H9 (cell line): ENCODE measurements around the gene NRN1L. TPM values are rescaled to one million over a fixed set of nuclear protein-coding genes. Genes with fewer than 3 reads are reported as not detected.

Experiments
- DNase-seq: peaks from one replicate; pipeline ENCODE4 v3.0.0-alpha.2; 2017
- H2AFZ ChIP-seq: one replicate; pipeline ENCODE4 v1.6.1; 2013; ENCODE audit warnings: mild to moderate bottlenecking, low read length, control low read depth, moderate library complexity
- H2AK5ac ChIP-seq: 2 replicates; pipeline ENCODE4 v1.6.1; 2013; ENCODE audit warnings: low read length, control low read depth, mixed read lengths; ENCODE audit not compliant: insufficient read length
- H2BK120ac ChIP-seq: one replicate; pipeline ENCODE4 v1.6.1; 2013; ENCODE audit warnings: low read depth, mild to moderate bottlenecking, low read length, control low read depth, inconsistent platforms; ENCODE audit not compliant: poor library complexity, severe bottlenecking
- H2BK12ac ChIP-seq: 2 replicates; pipeline ENCODE4 v1.6.1; 2013; ENCODE audit warnings: low read length, control low read depth, mixed read lengths, low read depth; ENCODE audit not compliant: insufficient read length
- H2BK15ac ChIP-seq: 2 replicates; pipeline ENCODE4 v1.6.1; 2013; ENCODE audit warnings: low read depth, low read length, control low read depth
- H2BK20ac ChIP-seq: one replicate; pipeline ENCODE4 v1.6.1; 2013; ENCODE audit warnings: low read depth, mild to moderate bottlenecking, low read length, control low read depth, inconsistent platforms; ENCODE audit not compliant: poor library complexity, severe bottlenecking
- H2BK5ac ChIP-seq: 2 replicates; pipeline ENCODE4 v1.6.1; 2013; ENCODE audit warnings: low read length, control low read depth, mixed read lengths; ENCODE audit not compliant: insufficient read length
- H3K14ac ChIP-seq: 2 replicates; pipeline ENCODE4 v1.6.1; 2013; ENCODE audit warnings: low read length, control low read depth; ENCODE audit not compliant: insufficient read depth
- H3K18ac ChIP-seq: 2 replicates; pipeline ENCODE4 v1.6.1; 2013; ENCODE audit warnings: low read depth, mild to moderate bottlenecking, mixed read lengths, low read length, control low read depth; ENCODE audit not compliant: insufficient read length
- H3K23ac ChIP-seq: 2 replicates; pipeline ENCODE4 v1.6.1; 2013; ENCODE audit warnings: low read length, control low read depth, mixed read lengths, low read depth; ENCODE audit not compliant: insufficient read length
- H3K23me2 ChIP-seq: 2 replicates; pipeline ENCODE4 v1.6.1; 2013; ENCODE audit warnings: low read depth, mild to moderate bottlenecking, mixed read lengths, low read length, control low read depth; ENCODE audit not compliant: insufficient read length, poor library complexity, severe bottlenecking
- H3K27ac ChIP-seq: 2 replicates; pipeline ENCODE4 v1.5.1; 2013; ENCODE audit warnings: low read length, control low read depth, mixed read lengths, low read depth; ENCODE audit not compliant: insufficient read length
- H3K27me3 ChIP-seq: 2 replicates; pipeline ENCODE4 v1.6.1; 2013; ENCODE audit warnings: low read length, control low read depth, inconsistent platforms; ENCODE audit not compliant: insufficient read depth
- H3K4ac ChIP-seq: 2 replicates; pipeline ENCODE4 v1.6.1; 2013; ENCODE audit warnings: low read depth, mild to moderate bottlenecking, control low read depth, inconsistent platforms, low read length, moderate library complexity
- H3K4me1 ChIP-seq: 2 replicates; pipeline ENCODE4 v1.6.1; 2013; ENCODE audit warnings: low read length, control low read depth, inconsistent platforms; ENCODE audit not compliant: insufficient read depth
- H3K4me2 ChIP-seq: 2 replicates; pipeline ENCODE4 v1.6.1; 2013; ENCODE audit warnings: low read length, control low read depth, mixed read lengths; ENCODE audit not compliant: insufficient read length, insufficient read depth
- H3K56ac ChIP-seq: 2 replicates; pipeline ENCODE4 v1.6.1; 2013; ENCODE audit warnings: low read depth, mild to moderate bottlenecking, mixed read lengths, low read length, control low read depth; ENCODE audit not compliant: insufficient read length
- H3K79me1 ChIP-seq: 2 replicates; pipeline ENCODE4 v1.6.1; 2013; ENCODE audit warnings: low read depth, mild to moderate bottlenecking, moderate library complexity, low read length, control low read depth, inconsistent platforms; ENCODE audit not compliant: insufficient read depth, poor library complexity, severe bottlenecking
- H3K79me2 ChIP-seq: 2 replicates; pipeline ENCODE4 v1.6.1; 2013; ENCODE audit warnings: low read length, control low read depth, inconsistent platforms; ENCODE audit not compliant: insufficient read depth
- H3K9ac ChIP-seq: 2 replicates; pipeline ENCODE4 v1.6.1; 2013; ENCODE audit warnings: low read length, control low read depth, mixed read lengths; ENCODE audit not compliant: insufficient read length; ENCODE audit errors: extremely low read depth
- H3K9me3 ChIP-seq: one replicate; pipeline ENCODE4 v1.6.1; 2013; ENCODE audit warnings: low read depth, low read length, inconsistent platforms; ENCODE audit not compliant: control insufficient read depth
- H3T11ph ChIP-seq: one replicate; pipeline ENCODE4 v1.6.1; 2013; ENCODE audit warnings: mild to moderate bottlenecking, low read length, control low read depth, inconsistent platforms
- H4K20me1 ChIP-seq: one replicate; pipeline ENCODE4 v1.6.1; 2013; ENCODE audit not compliant: control insufficient read depth, insufficient read length, insufficient read depth
- H4K5ac ChIP-seq: 2 replicates; pipeline ENCODE4 v1.6.1; 2013; ENCODE audit warnings: low read depth, mild to moderate bottlenecking, mixed read lengths, low read length, control low read depth; ENCODE audit not compliant: insufficient read length
- H4K8ac ChIP-seq: replicated peaks from 2 replicates; pipeline ENCODE4 v1.6.1; 2013; ENCODE audit warnings: low read length, control low read depth, mixed read lengths, low read depth; ENCODE audit not compliant: insufficient read length
- H4K91ac ChIP-seq: 2 replicates; pipeline ENCODE4 v1.6.1; 2013; ENCODE audit warnings: low read depth, mild to moderate bottlenecking, moderate library complexity, mixed read lengths, low read length, control low read depth; ENCODE audit not compliant: insufficient read length
- H3K27ac Mint-ChIP-seq, 3 experiments: 2 replicates in 2 of 3; 3 replicates in 1 of 3; pipeline ENCODE4 v1.8.0; 2020 to 2021; ENCODE audit warnings: mixed read lengths in 3 of 3, mild to moderate bottlenecking in 1 of 3, moderate library complexity in 1 of 3
- H3K27me3 Mint-ChIP-seq: 2 replicates; pipeline ENCODE4 v1.8.0; 2021; ENCODE audit warnings: low read depth, mild to moderate bottlenecking, moderate library complexity, mixed read lengths
- H3K36me3 Mint-ChIP-seq, 3 experiments: 2 replicates in 2 of 3; 3 replicates in 1 of 3; pipeline ENCODE4 v1.8.0; 2020 to 2021; ENCODE audit warnings: low read depth in 3 of 3, mixed read lengths in 3 of 3; ENCODE audit not compliant: insufficient read depth in 1 of 3
- H3K4me1 Mint-ChIP-seq, 2 experiments: 2 replicates each; pipeline ENCODE4 v1.8.0; 2020; ENCODE audit warnings: mixed read lengths in 2 of 2
- H3K4me3 Mint-ChIP-seq, 2 experiments: 2 replicates in 1 of 2; 3 replicates in 1 of 2; pipeline ENCODE4 v1.8.0; 2020 to 2021; ENCODE audit warnings: mild to moderate bottlenecking in 2 of 2, mixed read lengths in 2 of 2, moderate library complexity in 1 of 2
- H3K9me3 Mint-ChIP-seq, 2 experiments: 2 replicates in 1 of 2; 3 replicates in 1 of 2; pipeline ENCODE4 v1.8.0; 2020; ENCODE audit warnings: mild to moderate bottlenecking in 2 of 2, mixed read lengths in 2 of 2, moderate library complexity in 1 of 2
- CTCF ChIP-seq: fragments of 200-600 bp; sonication (generic); conservative IDR thresholded peaks from 3 replicates; pipeline ENCODE4 v1.8.0; 2021; ENCODE audit warnings: antibody characterized with exemption, mild to moderate bottlenecking
- WGBS: extraction: QIAGEN DNeasy Blood & Tissue Kit; methylation state at CpG from one replicate; pipeline ENCODE4 v1.1.7; 2013; ENCODE audit warnings: missing lambda C conversion rate, low lambda C conversion rate, mixed read lengths; ENCODE audit not compliant: insufficient read length; ENCODE audit errors: extremely low coverage; 5-methylcytosine and 5-hydroxymethylcytosine counted together
- total RNA-seq: library from RNA; stranded (reverse); gene quantifications from 2 replicates; pipeline ENCODE4 v1.2.1, GENCODE V29; 2021

Gene NRN1L
- total RNA-seq, 1 experiment from 2014 or later: 2.0 TPM

DNA sequence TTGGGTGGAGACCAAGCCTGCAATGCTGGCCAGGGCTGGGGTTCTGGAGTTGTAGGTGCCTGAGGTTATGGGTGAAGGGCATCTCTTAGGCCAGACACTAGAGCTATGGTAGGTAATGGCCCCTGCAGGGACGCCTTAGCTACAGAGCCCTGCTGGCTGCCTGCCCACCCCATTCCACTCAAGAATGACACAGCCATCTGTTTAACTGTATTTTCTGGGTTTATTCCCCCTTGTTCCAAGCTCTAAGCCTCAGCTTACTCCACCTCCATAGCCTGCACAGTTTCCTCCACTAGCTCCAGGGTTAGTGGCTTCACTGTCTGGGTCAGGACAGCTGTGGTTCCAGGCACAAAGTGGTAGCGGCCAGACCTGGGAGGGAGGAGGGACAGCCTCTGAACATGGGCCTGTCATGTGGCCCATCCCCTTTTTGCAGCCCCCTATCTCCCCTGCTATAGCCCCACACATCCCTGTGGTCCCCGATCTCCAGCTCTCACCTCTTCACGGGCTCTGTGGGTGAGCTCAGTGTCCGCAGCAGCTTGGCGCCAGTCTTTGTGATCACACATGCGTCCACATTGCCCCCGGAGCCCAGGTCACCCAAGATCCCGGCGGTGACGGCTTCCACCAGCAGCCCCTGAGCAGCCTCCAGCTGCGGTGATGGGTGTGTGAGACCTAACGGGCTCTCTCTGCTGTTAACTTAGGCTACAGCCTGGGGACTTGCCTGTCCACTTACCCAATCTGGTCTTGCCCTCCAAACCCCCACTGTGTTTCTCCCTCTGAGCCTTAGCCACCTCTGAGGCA is 49.8 kb downstream of the NRN1L start:
- TF ChIP-seq CTCF: no peak

More for the DNA sequence above, 49.8 kb downstream of the NRN1L start:
- no peak overlapping the region for H2AK5ac ChIP-seq
- H3K14ac ChIP-seq: peak overlapping the region; percentile 10; the same call in 1 of the 2 replicates
- H3K4ac ChIP-seq: no peak overlapping the region
- WGBS: no CpG with 5 or more reads among the region's 13 CpGs
- no peak overlapping the region for H2BK12ac ChIP-seq
- peaks cover 10 to 42% (median 14%) of the 10 kb centered on the region in 3 experiments for H3K36me3 Mint-ChIP-seq
- no peak overlapping the region for H3T11ph ChIP-seq
- H4K8ac ChIP-seq: no peak overlapping the region
- H4K20me1 ChIP-seq: no peaks in the 10 kb centered on the region
- H3K27me3 ChIP-seq: no peaks in the 10 kb centered on the region
- H3K9me3 Mint-ChIP-seq: peaks cover 0 to 2% of the 10 kb centered on the region in 2 experiments; a peak in 2 of 5 replicates
- H3K9me3 ChIP-seq: no peaks in the 10 kb centered on the region
- no peaks in the 10 kb centered on the region for H3K79me2 ChIP-seq
- peak overlapping the region; percentile 30 for H3K4me2 ChIP-seq
- no peak overlapping the region for H3K23ac ChIP-seq
- no peak overlapping the region for H4K5ac ChIP-seq
- no peak overlapping the region for H2BK5ac ChIP-seq
- no peak for DNase-seq
- H3K18ac ChIP-seq: no peak overlapping the region
- H2BK120ac ChIP-seq: no peak overlapping the region
- no peak overlapping the region for H3K27ac ChIP-seq
- H3K4me1 Mint-ChIP-seq: peaks cover 20 to 23% of the 10 kb centered on the region in 2 experiments
- no peak overlapping the region for H4K91ac ChIP-seq
- H3K56ac ChIP-seq: no peak overlapping the region
- no peaks in the 10 kb centered on the region for H3K79me1 ChIP-seq
- H2BK20ac ChIP-seq: no peak overlapping the region
- H3K23me2 ChIP-seq: peaks cover 18% of the 10 kb centered on the region
- H3K4me1 ChIP-seq: peaks cover 3% of the 10 kb centered on the region; the same call in 1 of the 2 replicates
- H3K27ac Mint-ChIP-seq: peak overlapping the region in 2 of 3 experiments; percentile 45 to 94; a peak in 2 of 7 replicates
- peak overlapping the region; percentile 98 to 100 for H3K4me3 Mint-ChIP-seq
- H2BK15ac ChIP-seq: no peak overlapping the region
- H3K27me3 Mint-ChIP-seq: peaks cover 10% of the 10 kb centered on the region
- peak overlapping the region; percentile 29 for H3K9ac ChIP-seq
- no peak overlapping the region for H2AFZ ChIP-seq
